GM19463 (cell line): ENCODE data around the gene ANKRD9.

ENCODE experiments used
- ATAC-seq: cut with Tn5 transposase; IDR thresholded peaks from one replicate; pipeline ENCODE4 v1.9.1; 2021; ENCODE audit warnings: mild to moderate bottlenecking, moderate library complexity; ENCODE audit not compliant: unreplicated experiment

ANKRD9 gene

DNA sequence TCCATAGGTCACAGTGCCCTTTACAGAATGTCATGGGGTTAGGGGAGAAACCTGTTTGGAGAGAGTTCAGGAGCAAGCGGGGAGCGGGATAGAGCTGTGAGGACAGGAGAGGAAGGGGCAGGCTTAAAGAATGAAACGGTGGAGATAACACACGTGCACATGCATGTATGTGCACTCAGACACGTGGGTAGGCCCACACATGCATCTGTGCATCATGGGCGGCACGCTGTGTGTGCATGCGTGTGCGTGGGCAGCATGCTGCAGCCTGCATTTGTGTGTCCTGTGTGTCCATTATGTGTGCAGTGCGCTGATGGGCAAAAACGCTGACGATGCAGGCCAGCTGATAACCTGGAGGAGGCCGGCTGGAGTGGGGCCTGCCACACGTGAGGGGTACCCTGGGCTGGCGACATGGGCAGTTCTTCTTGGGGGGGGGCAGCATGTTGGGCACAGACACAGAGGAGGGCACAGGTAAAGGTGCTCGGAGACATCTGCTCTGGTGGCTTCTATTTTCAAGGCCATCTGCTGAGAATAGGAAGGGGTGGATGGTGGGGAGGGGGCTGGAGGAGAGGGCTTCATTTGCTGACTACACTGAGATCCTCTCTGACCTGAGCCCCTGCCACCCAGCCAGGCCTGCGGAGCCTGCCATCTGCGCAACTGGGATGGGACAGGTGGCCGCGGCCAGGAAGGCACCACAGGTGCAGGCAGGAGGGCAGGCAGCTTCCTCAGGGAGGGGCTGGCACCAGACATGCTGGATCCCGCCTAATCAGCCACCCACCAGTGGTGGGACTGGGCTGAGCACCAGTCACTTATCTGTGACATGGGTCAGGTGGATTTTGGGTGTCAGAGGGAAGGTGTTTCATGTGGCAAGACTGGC, 4.6 kb upstream of the ANKRD9 start:
- no peak for ATAC-seq

DNA sequence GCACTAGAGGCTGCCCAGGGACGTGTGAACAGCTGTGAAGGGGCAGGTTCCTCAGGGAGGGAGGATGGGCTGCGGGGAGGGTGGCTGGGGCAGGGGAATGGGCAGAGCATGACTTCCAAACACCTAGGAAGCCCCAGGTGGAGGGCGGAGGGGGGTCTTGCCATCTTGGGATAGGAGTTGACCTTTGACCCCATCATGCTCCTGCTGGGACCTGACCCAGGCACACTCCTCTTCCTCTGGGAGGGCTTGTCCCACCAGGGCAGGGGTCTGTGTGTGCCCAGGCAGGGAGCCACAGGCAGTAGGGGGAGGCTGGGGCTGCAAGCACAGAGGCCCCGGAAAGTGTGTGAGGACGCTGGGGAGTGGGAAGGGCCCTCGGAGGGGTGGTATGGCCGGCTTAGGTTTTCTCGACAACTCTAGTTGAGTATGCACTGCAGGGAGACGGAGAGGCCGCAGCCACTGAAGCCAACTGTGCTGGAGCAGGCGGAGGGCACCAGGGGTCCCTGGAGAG, 3.3 kb upstream of the ANKRD9 start:
- no peak for ATAC-seq

DNA sequence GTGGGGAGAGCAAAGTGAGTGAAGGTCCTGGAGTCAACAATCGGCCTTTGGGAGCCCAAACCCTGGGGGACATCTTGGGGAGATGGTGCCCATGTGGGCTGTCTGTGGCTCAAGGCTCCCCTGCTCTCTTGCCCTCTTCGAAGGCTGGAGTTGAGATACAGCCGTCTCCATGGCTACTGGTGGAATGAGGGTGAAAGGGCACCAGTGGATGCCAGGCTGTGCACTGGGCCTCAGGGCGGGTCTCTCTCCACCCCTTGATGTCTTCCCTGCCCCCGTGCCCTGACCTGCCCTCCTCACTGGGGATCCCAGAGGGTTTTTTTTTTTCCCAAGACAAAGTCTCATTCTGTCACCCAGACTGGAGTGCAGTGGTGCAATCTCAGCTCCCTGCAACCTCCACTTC, 2.0 kb upstream of the ANKRD9 start:
- no peak for ATAC-seq

DNA sequence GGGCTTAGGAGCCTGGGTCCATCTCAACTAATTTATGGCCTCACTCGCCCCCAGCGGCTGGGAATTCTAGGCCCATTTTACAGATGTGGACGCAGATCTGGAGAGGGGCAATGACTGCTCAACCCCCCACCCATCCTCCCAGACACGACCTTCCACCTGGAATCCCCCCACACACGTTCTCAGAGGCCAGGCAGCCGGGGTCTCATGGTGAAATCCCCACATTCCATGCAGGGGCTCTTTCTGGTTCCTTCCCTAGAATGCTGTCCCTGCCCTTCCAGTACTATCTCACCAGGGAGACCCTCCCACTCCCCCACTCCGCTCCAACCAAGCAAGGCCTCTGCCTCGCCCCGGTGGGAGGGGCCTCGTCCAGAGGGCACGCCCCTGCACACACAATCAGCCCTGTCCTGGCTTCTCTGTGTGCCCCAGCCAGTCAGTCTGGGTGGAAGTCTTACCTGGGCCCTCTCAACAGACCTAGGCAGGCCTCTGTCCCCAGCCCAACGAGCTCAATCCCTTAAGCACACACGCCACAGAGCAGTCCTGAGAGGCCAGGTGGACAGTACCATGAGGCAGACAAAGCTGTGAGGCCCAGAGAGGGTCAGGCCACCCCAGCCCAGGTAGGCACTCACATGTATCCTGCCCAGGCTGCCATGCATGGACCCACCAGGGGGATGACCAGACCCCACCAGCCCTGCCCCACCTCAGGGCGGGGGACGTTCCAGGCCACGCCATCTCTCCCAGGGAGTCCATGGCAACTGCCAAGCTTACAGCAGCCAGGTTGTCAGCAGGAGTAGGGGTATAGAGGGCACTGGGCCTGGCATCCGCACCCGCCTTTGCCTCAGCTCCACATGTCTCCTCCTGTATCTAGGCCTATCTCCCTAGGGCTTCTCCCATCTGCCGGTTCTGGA, 1.3 kb upstream of the ANKRD9 start:
- no peak for ATAC-seq

DNA sequence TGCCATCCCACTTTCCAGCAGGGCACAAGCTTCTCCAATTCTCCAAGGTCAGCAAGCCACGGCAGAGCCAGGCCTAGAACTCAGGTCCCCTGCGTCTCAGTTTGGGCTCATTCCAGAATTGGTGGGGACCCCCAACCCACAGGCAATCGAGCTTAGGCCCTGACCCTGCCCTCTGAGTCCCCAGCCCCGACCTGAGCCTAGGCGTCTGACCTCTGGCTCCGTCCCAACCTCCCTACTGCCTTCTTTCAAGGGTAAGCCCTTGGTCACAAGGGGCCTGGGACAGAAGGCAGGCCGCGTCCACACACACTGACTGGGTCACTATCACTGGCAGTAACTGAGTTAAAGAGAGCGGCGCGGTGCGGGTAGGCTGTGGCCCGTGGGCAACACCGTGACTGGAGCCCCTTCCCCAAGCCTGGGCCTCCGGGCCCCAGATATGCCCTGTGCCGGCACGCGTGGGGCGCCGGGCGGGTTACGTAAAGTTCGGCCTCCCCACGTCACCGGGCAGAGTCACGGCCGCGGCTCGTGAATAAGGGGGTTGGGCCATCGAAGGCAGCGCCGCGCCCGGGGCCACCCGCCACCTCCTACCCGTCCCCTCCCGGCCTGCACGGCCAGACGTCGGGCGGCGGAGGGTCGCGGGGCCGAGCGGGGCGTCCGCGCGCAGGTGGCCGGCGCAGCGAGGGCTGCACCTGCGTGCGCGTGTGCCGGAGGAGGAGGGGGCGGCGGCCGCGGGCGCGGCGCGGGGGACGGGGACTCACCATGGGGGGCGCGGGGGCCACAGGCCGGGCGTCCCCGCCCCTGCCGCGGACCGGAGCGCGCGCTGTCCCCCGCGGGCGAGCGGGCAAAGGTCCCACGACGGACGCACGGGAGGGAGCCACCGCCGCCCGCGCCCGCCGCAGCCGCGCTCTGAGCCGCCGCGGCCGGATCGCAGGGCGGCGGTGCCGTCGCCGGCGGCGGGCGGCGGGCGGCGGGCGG, 516 bp downstream of the ANKRD9 start:
- ATAC-seq = peak; percentile 4

DNA sequence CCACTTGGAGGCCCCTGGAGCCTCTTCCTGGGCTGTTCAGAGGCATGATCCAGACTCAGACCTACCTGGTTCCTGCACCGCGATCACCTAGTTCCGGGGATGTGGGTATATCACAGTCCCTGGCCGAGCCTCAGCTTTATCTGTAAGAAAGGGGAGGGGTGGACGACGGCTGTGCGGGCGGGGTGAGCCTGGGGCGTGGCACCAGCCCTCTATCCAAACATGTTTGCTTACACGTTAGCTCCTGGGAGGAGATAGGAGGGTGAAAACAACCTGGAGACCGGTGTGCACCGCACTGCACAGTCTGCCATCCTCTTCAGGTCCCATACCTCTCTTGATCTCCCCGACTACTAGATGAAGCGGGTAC, 1.2 kb downstream of the ANKRD9 start:
- ATAC-seq = no peak

DNA sequence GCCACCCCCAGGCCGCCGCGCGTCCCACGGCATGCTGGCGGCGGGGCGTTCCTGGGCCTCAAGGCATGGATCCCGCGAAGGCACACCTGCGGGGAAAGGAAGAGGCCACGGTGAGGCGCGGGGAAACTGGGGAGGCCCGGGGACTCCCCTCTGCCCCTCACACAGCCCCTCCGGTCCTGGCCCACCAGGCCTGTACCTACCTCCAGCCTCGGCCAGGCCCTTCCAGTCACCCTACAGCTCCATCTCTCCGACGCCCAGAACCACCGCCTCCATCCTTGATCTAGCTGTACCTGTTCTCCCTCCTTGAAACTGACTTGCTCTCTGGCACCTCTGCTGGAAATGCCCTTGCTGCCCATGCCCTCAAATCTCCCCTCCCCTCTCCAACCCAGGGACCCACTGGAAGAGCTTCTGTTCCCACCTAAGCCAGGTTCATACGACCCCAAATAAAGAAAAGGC, 1.7 kb downstream of the ANKRD9 start:
- no peak for ATAC-seq

DNA sequence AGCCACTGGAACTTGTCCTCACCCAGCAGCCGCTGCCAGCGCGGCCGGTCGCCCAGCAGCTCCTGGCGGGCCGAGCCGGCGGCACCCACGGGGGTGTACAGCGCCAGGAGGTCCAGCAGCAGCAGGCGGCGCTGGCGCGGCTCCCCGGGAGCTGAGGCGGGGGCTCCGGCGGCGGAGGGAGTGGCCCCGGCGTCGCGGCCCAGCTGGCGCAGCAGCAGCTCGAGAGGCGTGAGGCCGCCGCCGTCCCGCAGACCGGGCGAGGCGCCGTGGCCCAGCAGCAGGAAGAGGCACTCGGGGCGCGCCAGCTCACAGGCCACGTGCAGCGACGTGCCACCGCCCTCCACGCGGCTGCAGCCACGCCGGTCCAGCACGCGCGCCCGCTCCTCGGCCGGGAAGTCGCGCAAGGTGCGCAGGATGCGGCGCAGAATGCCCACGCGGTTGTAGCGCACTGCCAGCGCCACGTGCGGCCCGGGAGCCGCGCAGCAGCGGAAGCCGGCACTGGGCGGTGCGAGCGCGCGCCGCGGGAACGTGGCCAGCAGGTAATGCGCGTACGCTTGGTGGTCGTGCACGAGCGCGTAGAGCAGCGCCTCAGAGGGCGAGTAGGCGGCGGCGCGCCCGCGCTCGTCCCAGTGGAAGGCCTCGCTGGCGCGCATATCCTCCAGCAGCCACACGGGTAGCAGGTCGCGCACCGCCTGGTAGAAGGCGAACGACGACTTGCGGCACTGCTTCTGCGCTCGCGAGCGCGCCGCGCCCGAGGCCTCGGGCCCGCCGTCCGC, 2.3 kb downstream of the ANKRD9 start:
- ATAC-seq = no peak

DNA sequence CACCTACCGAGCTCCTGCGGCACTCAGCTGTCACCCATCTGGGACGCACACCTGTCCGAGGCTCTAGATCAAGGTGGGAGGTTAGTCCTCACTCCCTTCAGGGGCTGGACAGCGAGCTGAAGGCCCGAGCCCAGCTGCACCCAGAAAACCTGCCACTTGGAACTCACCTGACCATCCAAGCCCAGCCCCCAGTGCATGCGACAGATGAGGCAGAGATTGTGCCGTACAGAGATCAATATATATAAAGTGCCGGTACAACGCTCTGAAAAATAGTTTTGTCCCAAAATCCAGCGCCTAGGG, 3.0 kb downstream of the ANKRD9 start:
- no peak for ATAC-seq

DNA sequence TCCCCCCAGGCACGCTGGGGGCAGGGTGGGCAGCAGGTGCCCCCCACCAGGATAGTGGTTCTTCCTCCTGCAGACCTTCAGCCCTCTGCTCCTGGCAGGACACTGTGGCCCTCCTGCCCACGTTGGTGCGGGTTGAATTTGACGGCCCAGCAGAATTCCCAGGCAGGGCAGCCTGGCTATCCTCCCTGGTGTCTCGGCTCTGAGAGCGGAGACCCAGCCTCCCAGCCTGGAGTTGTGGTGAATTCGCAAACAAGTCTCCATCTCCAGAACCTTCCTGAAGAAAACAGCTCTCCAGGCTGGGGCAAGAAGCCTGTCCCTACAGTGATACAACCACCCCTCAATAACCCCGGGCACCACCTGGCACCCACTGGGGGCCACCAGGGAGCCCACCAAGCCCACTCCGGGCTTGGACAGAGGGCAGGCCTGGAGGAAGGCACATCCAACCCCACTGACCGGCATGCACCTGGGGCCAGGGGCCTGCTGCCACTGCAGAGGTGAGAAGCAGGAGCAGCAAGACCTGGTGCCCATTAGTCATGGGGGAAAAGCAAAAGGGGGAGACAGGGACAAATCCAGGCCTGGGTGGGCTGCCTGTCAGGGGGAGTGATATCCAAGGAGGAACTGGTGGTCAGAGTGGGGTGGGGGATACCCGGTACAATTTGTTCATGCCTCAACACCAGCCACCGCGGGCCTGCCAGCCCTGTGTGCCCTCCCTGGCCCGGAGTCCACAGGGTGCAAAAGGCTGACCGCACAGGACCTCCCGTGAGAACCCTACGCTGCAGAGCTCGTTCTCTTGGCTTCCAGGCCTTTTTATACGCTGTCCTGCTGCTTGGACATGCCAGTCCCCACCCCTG, 3.6 kb downstream of the ANKRD9 start:
- ATAC-seq = no peak

DNA sequence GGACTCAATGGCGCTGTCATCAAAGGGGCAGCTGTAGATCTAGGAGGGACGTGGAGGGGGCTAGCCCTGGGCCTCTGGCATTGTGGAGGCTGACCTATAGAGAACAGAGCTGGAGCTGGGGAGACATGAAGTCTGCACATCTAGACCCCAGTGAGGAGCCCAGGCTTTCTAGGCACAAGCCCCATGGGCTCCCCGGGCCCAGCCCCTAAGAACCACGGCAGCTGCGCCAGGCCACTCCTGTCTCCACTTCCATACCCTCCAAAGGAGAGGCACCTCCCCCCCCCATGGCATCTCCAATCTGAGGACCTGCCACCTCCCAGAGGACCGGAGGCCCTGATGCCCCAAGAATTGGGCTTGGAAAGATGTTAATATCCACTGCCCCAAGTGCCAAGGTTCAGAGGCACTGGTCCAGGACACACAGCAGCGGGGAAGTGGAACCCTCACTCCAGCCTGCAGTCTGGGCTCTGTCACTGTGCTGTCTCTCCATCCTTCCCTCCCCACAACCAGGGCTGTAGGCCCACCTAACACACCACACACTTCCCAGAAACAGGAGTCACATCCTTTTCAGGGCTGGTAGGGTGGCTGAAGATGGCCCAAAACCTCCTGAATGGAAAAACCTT, 4.5 kb downstream of the ANKRD9 start:
- no peak for ATAC-seq

DNA sequence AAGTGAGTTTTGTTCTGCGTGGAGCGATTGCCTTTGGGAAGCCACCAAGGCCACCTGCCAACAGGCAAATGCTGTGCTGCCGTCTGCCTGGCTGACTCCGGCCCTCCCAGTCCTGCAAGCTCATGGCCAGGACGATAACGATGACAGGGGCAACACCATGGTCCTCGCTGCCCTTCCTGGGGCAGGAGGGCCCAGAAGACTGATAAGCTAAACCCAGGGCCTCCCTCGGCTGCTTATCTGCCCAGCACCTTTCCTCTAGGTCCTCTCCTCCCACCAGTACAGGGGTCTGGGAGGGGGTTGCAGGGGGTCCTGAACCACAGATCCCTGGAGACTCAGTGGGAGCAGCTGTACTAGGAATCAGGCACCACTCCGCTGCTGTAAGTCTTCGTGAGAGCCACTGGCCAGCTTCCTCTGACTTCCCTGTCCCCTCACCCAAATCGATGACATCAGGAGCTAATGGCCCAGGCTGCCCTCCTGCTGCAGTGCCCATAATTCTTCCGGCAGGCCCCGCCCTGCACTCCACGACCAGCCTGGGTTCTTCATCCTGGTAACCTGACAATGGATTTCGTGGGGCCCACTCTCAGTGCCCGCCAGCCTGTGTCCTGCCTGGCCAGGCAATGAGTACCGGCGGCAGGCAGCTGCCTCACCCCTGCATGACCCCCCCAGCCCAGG, 5.1 kb downstream of the ANKRD9 start:
- no peak for ATAC-seq

DNA sequence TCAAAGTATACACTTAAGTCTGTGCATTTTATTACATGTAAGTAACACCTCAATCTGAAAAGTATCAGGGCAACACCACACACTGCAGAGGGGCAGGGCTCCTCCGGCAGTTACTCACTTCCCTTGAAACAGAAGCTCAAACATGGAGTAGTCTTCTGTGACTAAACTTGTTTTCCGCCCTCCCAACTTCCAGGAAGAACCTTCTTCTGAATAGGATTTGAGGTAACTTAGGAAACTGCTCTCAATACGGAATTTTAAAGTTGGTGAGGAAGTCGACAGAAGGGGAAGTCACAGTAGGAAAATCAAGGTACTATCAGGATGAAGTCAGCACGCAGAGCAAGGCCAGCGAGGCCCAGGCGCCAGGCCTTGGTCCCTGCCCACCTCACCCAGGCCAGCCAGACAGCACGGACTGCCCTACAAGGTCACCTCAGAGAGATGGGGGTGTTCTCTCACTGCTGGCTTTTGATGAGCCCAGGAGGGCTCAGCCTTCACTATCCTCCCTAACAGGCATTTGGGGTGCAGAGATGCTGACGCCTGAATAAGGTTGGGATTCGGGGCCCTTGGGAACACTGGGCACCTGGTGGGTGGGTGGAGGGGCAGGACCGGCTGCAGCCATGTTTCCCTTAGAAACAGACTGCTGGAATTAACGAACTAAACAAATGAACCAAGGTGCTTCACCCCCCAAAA, 5.8 kb downstream of the ANKRD9 start:
- ATAC-seq = no peak

DNA sequence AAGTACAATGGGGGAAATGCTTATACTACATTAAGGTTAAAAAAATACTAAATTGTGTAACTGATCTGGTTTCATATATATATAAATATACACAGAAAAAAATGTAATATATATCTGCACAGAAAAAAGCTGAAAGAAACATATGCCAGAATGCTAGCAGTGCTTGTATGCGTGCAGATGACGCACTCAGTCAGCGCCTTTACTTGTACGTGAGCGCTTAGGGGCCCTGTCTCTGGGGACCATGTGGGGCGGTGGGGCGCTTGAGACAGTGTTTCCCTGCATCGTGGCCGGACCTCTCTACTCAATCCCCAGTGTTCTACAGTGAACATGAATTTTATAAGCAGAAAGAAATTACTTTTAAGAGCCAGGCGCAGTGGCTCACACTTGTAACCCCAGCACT, 7.0 kb downstream of the ANKRD9 start:
- no peak for ATAC-seq

DNA sequence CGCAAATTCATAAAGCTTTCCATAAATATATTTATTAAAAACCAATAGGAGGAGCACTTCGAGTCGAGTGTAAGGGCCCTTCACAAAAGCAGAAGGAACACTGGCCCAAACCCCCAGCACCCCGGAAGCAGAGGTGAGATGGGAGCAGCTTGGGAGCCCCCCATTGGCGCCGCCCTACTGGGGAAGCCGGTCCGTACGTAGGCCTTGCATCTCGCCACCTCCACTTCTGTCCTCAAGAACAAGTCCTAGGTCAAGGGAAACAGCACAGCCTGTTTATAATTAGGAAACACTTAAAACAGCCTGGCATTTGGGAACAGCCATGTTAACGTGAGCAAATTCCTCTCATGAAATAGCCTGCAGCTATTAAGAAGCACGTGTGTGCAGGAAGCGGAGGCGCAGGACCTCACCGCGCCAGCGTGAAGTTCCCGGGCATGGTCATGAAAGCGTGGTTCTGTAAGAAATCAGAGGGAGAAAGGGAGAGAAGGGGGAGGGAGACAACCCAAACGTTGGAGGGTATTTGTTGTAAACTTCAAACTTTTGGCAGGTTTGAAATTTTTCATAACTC, 7.7 kb downstream of the ANKRD9 start:
- ATAC-seq = no peak

DNA sequence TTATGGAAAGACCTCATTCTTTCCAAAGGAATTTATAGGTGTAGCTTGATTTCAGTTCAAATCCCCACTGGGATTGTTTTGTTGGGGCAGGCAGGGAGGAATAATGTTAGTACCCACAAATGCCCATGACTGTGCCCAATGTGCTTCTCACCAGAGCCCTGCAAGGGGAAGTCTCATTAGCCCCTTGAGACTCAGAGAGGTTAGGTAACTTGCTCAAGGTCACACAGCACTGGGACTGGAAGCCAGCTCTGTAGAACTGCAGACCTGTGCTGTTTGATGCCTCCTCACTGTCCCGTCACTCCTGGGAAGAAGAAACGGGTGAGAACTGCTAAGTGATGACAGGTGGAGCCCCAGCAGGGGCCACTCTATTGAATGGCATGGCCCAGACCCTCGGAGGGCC, 8.9 kb downstream of the ANKRD9 start:
- no peak for ATAC-seq

DNA sequence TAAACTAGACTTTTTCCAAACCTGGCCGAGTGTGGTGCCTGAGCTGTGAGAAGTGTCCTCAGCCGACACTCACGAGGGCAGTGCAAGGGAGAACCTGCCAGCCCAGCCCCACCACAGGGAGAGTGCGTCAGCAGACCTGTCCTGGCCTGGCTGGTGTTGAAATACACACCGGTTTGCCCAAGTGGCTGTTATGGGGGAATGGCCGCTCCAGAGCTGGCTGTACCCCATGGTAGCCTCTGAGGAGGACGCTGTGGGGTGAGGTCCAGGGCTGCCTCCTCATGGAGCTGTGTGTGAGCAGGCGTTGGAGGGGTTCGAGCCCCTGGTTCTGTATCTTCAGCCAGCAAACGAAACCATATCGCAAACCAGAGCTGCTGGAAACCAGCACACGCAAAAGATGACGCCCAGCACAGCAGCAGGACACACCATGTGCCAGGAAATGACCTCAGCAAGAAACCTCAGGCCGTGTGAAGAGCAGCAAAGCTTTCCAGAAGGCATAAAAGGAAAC, 9.4 kb downstream of the ANKRD9 start:
- no peak for ATAC-seq
